WI38 (cell line): Measurements from ENCODE around the gene LYPD5.

Experiments
- H3K4me3 ChIP-seq: 2 replicates; pipeline ENCODE4 v1.5.1; 2011; ENCODE audit warnings: low read depth, mild to moderate bottlenecking, control low read depth, low read length
- TF ChIP-seq, protein P1 (sequence below): IDR thresholded peaks from 2 replicates; pipeline ENCODE4 v1.5.1; 2012; ENCODE audit warnings: low read depth, mild to moderate bottlenecking, control low read depth, low read length

Gene LYPD5

GRCh38 chr19:43755256-43755801 lies 46.9 kb downstream of the LYPD5 start:
- peak overlapping the region; percentile 82 for H3K4me3 ChIP-seq
- TF ChIP-seq, protein P1, sequence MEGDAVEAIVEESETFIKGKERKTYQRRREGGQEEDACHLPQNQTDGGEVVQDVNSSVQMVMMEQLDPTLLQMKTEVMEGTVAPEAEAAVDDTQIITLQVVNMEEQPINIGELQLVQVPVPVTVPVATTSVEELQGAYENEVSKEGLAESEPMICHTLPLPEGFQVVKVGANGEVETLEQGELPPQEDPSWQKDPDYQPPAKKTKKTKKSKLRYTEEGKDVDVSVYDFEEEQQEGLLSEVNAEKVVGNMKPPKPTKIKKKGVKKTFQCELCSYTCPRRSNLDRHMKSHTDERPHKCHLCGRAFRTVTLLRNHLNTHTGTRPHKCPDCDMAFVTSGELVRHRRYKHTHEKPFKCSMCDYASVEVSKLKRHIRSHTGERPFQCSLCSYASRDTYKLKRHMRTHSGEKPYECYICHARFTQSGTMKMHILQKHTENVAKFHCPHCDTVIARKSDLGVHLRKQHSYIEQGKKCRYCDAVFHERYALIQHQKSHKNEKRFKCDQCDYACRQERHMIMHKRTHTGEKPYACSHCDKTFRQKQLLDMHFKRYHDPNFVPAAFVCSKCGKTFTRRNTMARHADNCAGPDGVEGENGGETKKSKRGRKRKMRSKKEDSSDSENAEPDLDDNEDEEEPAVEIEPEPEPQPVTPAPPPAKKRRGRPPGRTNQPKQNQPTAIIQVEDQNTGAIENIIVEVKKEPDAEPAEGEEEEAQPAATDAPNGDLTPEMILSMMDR: no peak

DNA sequence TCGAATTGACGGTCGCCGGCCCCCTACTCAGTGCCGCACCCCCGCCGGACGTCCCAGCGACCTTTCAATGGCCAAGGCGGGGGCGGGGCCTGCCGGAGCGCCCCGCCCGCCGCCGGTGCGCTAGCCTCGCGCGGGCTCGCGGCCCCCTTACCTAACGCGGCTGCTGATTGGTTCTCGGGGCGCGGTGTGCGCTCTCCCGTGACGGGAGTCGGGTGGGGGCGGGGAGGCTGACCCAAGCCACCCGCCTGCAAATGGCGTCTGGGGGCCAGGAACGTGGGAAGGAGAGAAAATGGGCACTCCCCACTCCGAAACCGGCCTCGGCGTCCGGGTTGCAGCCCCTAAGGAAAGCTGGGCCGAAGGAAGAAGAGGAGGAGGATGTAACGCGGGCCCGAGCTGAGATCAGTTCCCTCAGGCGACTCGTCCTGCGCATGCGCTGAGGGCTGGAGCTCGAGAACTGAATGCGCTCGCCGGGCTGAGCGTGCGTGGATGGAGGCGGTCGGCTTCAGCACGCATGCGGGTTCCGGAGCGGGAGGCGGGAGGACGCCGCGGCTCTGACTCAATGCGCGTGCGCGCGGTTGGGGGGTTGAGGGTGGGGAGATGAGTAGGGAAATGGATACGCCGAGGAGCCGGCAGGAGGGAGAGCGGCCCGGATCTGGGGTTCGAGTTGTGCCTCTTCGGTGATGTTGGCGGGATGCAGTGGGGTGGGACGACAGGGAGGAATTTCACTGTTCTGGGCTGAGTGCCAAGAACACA lies 47.6 kb downstream of the LYPD5 start, which contains the start of gene SMG9:
Gene SMG9, minus strand, starts transcription at position 460 of the 753 bp plus-strand sequence. CDS start 4,221 bp downstream, outside the sequence.
- TF ChIP-seq, protein P1: no peak
- H3K4me3 ChIP-seq: peak within 1 kb of the TSS; percentile 82

DNA sequence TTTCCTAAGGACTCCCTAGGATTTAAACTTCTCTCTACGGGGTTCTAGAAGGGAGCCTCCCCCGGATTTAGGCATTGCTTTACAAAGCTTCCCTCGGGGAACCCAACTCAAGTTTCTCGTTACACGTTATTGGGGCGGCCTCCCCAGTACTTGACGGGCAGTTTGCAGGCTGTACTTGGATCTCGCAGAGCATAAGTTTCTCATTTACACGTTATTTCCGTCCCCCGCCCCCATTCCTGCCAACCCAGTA lies 48.1 kb downstream of the LYPD5 start:
- TF ChIP-seq, protein P1: no peak
- H3K4me3 ChIP-seq: peak overlapping the region; percentile 82

GRCh38 chr19:43752287-43752875 lies 49.9 kb downstream of the LYPD5 start:
- no peak overlapping the region for H3K4me3 ChIP-seq
- TF ChIP-seq, protein P1: no peak

- no peak overlapping the region for H3K4me3 ChIP-seq
- TF ChIP-seq, protein P1: no peak
Measured at GRCh38 chr19:43751466-43752220, 50.6 kb downstream of the LYPD5 start.

GRCh38 chr19:43749898-43750297 lies 52.3 kb downstream of the LYPD5 start:
- H3K4me3 ChIP-seq: no peak overlapping the region
- TF ChIP-seq, protein P1: no peak
